ENCODE results near the gene FMNL3. TPM values are rescaled to one million over a fixed set of nuclear protein-coding genes. Genes with fewer than 3 reads are reported as not detected.

FMNL3 gene
- total and polyA plus RNA-seq, 4 donors: 0.72 to 4.5 (median 2.6) TPM

DNA sequence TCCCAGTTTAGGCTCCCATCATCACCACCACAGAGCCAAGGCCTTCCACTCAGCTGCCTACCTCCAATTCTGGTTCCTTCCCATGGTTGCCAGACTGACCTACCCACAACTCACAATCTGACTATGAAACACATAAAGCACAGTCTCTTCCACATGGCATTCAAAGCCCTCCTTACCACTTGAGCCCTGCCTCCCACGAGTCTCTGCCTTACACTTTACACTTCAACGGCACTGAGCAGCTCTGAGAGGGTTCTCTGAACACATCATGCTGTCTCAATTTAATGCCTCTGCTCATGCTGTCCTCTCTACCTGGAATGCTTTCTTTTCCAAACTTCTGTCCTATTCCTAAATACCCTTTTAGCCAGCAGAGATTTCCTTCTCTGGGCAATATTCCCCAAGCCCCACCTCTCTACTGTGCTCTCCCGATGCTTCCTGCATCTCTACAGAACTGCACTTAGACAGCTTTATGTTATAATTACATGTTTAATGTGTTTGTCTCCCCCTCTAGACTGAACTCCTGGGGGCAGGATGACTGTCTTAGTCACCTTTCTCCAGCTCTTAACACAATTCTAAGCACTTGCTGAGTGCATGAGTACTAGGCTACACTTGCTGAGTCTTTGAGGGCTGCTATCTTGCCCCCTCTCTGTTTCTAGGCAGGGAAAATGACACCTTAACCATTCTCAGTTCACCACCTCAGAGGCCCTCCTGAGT is 23.5 kb downstream of the FMNL3 start:
- no peaks in the 10 kb centered on the region for H3K27me3 ChIP-seq (ENCODE audit: control insufficient read depth in 4 of 4, insufficient read depth in 4 of 4, low read length in 3 of 4)
- no peaks in the 10 kb centered on the region for H3K9me3 ChIP-seq (ENCODE audit: control insufficient read depth in 4 of 4, low read length in 3 of 4)
- H3K4me1 ChIP-seq (ENCODE audit: control insufficient read depth in 4 of 4, insufficient read depth in 4 of 4, low read length in 3 of 4): peaks cover 0 to 1% (median 0%) of the 10 kb centered on the region in 4 donors
- no peak overlapping the region for H3K27ac ChIP-seq (ENCODE audit: low read depth in 1 of 2, low read length in 2 of 2)
- no peaks in the 10 kb centered on the region for H3K36me3 ChIP-seq (ENCODE audit: control insufficient read depth in 4 of 4, insufficient read depth in 3 of 4, low read depth in 1 of 4, low read length in 3 of 4)
- no peak for TF ChIP-seq SP1 (IDR thresholded peaks at IDR 0.05)
- no peak for TF ChIP-seq NR2F2 (IDR thresholded peaks at IDR 0.05)
- TF ChIP-seq EGR1 (IDR thresholded peaks at IDR 0.05; ENCODE audit: low read depth in 2 of 2): no peak
- no peak for TF ChIP-seq TAF1 (conservative IDR thresholded peaks at IDR 0.05)
- TF ChIP-seq, protein P1, sequence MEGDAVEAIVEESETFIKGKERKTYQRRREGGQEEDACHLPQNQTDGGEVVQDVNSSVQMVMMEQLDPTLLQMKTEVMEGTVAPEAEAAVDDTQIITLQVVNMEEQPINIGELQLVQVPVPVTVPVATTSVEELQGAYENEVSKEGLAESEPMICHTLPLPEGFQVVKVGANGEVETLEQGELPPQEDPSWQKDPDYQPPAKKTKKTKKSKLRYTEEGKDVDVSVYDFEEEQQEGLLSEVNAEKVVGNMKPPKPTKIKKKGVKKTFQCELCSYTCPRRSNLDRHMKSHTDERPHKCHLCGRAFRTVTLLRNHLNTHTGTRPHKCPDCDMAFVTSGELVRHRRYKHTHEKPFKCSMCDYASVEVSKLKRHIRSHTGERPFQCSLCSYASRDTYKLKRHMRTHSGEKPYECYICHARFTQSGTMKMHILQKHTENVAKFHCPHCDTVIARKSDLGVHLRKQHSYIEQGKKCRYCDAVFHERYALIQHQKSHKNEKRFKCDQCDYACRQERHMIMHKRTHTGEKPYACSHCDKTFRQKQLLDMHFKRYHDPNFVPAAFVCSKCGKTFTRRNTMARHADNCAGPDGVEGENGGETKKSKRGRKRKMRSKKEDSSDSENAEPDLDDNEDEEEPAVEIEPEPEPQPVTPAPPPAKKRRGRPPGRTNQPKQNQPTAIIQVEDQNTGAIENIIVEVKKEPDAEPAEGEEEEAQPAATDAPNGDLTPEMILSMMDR (IDR thresholded peaks at IDR 0.05; ENCODE audit: low read depth, low read length, missing input control): no peak
- TF ChIP-seq HNF4A (conservative IDR thresholded peaks at IDR 0.05): no peak
- TF ChIP-seq FOXA1 (IDR thresholded peaks at IDR 0.05): no peak
- TF ChIP-seq, protein P2, sequence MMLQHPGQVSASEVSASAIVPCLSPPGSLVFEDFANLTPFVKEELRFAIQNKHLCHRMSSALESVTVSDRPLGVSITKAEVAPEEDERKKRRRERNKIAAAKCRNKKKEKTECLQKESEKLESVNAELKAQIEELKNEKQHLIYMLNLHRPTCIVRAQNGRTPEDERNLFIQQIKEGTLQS (IDR thresholded peaks at IDR 0.05): no peak
- TF ChIP-seq GABPA (IDR thresholded peaks at IDR 0.05 in 1 of 2, conservative IDR thresholded peaks at IDR 0.05 in 1 of 2): no peak
- TF ChIP-seq, protein P3, sequence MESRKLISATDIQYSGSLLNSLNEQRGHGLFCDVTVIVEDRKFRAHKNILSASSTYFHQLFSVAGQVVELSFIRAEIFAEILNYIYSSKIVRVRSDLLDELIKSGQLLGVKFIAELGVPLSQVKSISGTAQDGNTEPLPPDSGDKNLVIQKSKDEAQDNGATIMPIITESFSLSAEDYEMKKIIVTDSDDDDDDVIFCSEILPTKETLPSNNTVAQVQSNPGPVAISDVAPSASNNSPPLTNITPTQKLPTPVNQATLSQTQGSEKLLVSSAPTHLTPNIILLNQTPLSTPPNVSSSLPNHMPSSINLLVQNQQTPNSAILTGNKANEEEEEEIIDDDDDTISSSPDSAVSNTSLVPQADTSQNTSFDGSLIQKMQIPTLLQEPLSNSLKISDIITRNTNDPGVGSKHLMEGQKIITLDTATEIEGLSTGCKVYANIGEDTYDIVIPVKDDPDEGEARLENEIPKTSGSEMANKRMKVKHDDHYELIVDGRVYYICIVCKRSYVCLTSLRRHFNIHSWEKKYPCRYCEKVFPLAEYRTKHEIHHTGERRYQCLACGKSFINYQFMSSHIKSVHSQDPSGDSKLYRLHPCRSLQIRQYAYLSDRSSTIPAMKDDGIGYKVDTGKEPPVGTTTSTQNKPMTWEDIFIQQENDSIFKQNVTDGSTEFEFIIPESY (IDR thresholded peaks at IDR 0.05): no peak
- no peak for TF ChIP-seq YY1 (IDR thresholded peaks at IDR 0.05)
- no peak for TF ChIP-seq HNF4G (IDR thresholded peaks at IDR 0.05)
- no peak for TF ChIP-seq FOXA2 (IDR thresholded peaks at IDR 0.05)
- TF ChIP-seq, protein P4, sequence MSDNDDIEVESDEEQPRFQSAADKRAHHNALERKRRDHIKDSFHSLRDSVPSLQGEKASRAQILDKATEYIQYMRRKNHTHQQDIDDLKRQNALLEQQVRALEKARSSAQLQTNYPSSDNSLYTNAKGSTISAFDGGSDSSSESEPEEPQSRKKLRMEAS (IDR thresholded peaks at IDR 0.05): no peak
- TF ChIP-seq, protein P5, sequence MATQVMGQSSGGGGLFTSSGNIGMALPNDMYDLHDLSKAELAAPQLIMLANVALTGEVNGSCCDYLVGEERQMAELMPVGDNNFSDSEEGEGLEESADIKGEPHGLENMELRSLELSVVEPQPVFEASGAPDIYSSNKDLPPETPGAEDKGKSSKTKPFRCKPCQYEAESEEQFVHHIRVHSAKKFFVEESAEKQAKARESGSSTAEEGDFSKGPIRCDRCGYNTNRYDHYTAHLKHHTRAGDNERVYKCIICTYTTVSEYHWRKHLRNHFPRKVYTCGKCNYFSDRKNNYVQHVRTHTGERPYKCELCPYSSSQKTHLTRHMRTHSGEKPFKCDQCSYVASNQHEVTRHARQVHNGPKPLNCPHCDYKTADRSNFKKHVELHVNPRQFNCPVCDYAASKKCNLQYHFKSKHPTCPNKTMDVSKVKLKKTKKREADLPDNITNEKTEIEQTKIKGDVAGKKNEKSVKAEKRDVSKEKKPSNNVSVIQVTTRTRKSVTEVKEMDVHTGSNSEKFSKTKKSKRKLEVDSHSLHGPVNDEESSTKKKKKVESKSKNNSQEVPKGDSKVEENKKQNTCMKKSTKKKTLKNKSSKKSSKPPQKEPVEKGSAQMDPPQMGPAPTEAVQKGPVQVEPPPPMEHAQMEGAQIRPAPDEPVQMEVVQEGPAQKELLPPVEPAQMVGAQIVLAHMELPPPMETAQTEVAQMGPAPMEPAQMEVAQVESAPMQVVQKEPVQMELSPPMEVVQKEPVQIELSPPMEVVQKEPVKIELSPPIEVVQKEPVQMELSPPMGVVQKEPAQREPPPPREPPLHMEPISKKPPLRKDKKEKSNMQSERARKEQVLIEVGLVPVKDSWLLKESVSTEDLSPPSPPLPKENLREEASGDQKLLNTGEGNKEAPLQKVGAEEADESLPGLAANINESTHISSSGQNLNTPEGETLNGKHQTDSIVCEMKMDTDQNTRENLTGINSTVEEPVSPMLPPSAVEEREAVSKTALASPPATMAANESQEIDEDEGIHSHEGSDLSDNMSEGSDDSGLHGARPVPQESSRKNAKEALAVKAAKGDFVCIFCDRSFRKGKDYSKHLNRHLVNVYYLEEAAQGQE (IDR thresholded peaks at IDR 0.05): no peak
- H3K4me3 ChIP-seq (ENCODE audit: low read depth in 1 of 3, low read length in 3 of 3): no peak overlapping the region
- H3K9ac ChIP-seq (ENCODE audit: low read depth in 1 of 2, low read length in 2 of 2): no peak overlapping the region
- 77% methylated on average over 3 of the region's 3 CpGs for WGBS
- DNase-seq (ENCODE audit: low spot score): no peak

All from liver (tissue), 9 donors.